ENCODE data around the gene METTL15.

DNA sequence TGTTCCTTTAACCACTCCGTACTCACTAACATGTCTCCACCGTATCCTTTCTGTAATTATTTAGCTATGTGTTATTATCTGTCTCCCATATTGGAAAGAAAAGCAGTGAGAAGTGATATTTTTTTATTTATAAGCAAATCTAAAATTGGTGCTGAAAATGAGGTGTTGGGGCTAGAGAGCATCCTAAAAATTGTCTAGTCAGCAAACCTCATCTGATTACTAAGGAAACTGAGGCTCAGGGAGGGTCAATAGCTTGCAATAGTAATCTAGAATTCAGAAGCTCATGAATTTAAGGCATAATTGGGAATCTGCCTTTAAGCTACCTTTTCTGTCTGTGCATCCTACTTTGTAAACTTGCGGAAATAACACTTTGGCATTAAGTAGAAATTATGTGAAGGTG is 190.0 kb downstream of the METTL15 start:
- TF ChIP-seq, protein P1, sequence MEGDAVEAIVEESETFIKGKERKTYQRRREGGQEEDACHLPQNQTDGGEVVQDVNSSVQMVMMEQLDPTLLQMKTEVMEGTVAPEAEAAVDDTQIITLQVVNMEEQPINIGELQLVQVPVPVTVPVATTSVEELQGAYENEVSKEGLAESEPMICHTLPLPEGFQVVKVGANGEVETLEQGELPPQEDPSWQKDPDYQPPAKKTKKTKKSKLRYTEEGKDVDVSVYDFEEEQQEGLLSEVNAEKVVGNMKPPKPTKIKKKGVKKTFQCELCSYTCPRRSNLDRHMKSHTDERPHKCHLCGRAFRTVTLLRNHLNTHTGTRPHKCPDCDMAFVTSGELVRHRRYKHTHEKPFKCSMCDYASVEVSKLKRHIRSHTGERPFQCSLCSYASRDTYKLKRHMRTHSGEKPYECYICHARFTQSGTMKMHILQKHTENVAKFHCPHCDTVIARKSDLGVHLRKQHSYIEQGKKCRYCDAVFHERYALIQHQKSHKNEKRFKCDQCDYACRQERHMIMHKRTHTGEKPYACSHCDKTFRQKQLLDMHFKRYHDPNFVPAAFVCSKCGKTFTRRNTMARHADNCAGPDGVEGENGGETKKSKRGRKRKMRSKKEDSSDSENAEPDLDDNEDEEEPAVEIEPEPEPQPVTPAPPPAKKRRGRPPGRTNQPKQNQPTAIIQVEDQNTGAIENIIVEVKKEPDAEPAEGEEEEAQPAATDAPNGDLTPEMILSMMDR (IDR thresholded peaks at IDR 0.05; ENCODE audit: insufficient read depth, low read length, poor library complexity, severe bottlenecking): no peak
- no peak for TF ChIP-seq EZH2phosphoT487 (conservative IDR thresholded peaks at IDR 0.05; ENCODE audit: low read length)
